Diencephalon (tissue), 1 donor: ENCODE results near the gene PSMB11. TPM values are rescaled to one million over a fixed set of nuclear protein-coding genes. Genes with fewer than 3 reads are reported as not detected.

Source experiments
- total RNA-seq: library from RNA; depleted of rRNA; stranded (reverse); fragments of >200 nt; gene quantifications from one replicate; pipeline ENCODE4 v1.2.3, GENCODE V29; 2014

Gene PSMB11, protein sequence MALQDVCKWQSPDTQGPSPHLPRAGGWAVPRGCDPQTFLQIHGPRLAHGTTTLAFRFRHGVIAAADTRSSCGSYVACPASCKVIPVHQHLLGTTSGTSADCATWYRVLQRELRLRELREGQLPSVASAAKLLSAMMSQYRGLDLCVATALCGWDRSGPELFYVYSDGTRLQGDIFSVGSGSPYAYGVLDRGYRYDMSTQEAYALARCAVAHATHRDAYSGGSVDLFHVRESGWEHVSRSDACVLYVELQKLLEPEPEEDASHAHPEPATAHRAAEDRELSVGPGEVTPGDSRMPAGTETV
- total RNA-seq = not detected

GRCh38 chr14:23042162-23042965 is at the start of gene PSMB11:
TSS of gene PSMB11 (plus strand) at chr14:23042212. CDS start at chr14:23042226, 14 bp downstream.

DNA sequence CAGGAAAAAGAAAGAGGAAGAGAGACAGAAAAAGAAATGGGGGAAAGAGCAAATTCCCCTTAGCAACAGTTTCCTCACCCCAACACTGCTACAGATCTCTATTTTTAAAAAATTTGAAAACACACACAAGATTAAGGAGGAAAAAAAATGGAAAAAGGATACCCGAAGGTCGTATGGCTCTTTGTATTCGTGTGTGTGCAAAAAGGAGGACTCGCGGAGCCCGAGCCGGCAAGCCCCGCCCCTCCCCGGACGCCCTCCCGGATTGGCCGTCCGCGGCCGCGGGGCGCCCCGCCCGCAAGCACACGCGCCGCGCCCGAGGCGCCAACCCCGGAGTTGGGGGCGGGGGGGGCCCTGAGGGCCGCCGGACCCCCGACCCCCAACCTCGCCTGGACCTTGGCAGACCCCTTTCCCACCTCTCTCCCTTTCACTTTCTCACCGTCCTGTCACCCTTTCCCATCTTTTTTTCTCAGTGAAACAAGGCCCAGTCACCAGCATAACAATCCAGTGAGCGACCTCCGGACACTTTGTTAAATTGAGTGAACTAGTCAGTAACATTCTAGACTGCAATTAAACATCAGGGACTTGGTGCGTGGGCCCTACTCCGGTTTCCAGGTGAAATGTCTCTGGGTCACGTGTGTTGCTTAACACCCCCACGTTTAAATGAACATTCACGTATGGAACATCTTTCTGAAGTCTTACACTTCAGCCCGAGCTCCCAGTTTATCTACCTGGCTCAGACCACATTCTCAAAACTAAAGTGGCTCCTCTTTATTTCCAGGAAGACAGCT is 31.9 kb upstream of the PSMB11 start, which contains the start of gene C14orf93:
C14orf93 (minus strand) TSS at position 205 of the 788 bp plus-strand sequence. CDS start 11,120 bp downstream, outside the sequence.

DNA sequence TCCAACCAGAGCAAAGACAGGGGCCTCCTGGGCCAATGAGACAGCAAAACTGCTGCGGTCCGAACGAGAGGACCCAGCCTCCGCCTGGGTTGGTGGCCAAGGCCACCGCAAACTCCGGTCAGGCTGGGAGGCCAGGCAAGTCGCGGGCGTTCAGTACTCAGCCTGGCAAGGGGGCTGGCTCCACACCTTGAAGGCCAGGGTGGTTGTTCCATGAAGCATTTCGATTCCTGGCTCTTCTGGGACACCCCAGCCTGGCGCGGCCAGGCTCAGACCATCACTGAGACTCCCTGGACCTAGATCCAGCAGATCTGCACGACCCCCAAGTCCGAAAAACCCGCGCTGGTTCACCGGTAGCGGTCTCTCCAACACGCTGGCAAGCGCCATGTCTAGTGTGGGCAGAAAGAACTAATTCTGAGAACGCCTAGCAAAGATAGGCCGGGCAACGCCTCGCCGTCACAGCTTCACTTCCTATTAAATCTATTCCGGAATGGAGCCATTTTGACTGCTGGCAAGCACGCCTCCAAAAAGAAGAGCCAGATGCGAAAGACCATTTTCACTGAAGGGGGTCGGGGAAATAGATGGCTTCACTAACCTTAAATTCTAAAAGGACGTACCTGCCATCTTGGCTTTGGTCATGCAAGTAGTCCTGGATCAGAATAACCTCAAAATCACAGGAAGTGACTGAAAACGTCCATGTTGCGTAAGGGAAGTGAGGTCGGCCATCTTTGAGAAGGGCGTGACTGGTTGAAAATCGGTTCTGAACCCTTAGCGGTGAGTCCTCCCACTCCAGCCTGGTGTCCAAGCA is 7.3 kb upstream of the PSMB11 start, which contains the start of gene PSMB5:
PSMB5 (minus strand) TSS at position 403 of the 805 bp plus-strand sequence; CDS start at position 384, 19 bp downstream.

GRCh38 chr14:23056956-23057756 is 15.1 kb downstream of the PSMB11 start, which contains the start of gene CDH24:
TSS of gene CDH24 (minus strand) at chr14:23057520. CDS start at chr14:23055733, 1,787 bp downstream.

Other genes with a start within 250 kb of the PSMB11 start
- gene SLC7A7, start 226.8 kb upstream of the PSMB11 start, total RNA-seq = 5.3 TPM
- gene MRPL52, start 212.3 kb upstream of the PSMB11 start, total RNA-seq = 35.3 TPM
- gene MMP14, start 205.6 kb upstream of the PSMB11 start, total RNA-seq = 14.3 TPM
- 7.8 TPM for gene LRP10, start 170.5 kb upstream of the PSMB11 start, total RNA-seq
- 5.5 TPM for gene REM2, start 159.0 kb upstream of the PSMB11 start, total RNA-seq
- gene RBM23, start 123.1 kb upstream of the PSMB11 start, total RNA-seq = 69.9 TPM
- gene PRMT5, start 112.8 kb upstream of the PSMB11 start, total RNA-seq = 66.4 TPM
- 25.8 TPM for gene HAUS4, start 85.1 kb upstream of the PSMB11 start, total RNA-seq
- gene AJUBA, start 59.7 kb upstream of the PSMB11 start, total RNA-seq = 7.2 TPM
- 3.5 TPM for gene C14orf93, start 32.1 kb upstream of the PSMB11 start, total RNA-seq
- gene PSMB5, start 7.3 kb upstream of the PSMB11 start, total RNA-seq = 156 TPM
- 14.1 TPM for gene CDH24, start 15.3 kb downstream of the PSMB11 start, total RNA-seq
- 91.8 TPM for gene ACIN1, start 52.9 kb downstream of the PSMB11 start, total RNA-seq
- gene C14orf119, start 53.3 kb downstream of the PSMB11 start, total RNA-seq = 22.1 TPM
- gene CIROP, start 62.8 kb downstream of the PSMB11 start, total RNA-seq = not detected
- not detected for gene CEBPE, start 77.0 kb downstream of the PSMB11 start, total RNA-seq
- 14.8 TPM for gene SLC7A8, start 141.4 kb downstream of the PSMB11 start, total RNA-seq
- gene RNF212B, start 195.7 kb downstream of the PSMB11 start, total RNA-seq = not detected
- 4.6 TPM for gene HOMEZ, start 243.9 kb downstream of the PSMB11 start, total RNA-seq